Choroid plexus epithelial cell (primary cell): ENCODE results near the gene OAT.
A peak's percentile ranks its signal among the peaks of the same experiment; 100 is the strongest.

ENCODE experiments used
- DNase-seq: peaks from one replicate; pipeline ENCODE4 v3.0.0-alpha.2; 2010; ENCODE audit warnings: low read depth
- H3K4me3 ChIP-seq: 2 replicates; pipeline ENCODE4 v1.5.1; 2011; ENCODE audit warnings: low read depth, mild to moderate bottlenecking, control low read depth, low read length, moderate library complexity
- CTCF ChIP-seq: conservative IDR thresholded peaks from 2 replicates; pipeline ENCODE4 v1.5.1; 2011; ENCODE audit warnings: low read depth, mild to moderate bottlenecking, control low read depth, inconsistent platforms, low read length, moderate library complexity

OAT gene

DNA sequence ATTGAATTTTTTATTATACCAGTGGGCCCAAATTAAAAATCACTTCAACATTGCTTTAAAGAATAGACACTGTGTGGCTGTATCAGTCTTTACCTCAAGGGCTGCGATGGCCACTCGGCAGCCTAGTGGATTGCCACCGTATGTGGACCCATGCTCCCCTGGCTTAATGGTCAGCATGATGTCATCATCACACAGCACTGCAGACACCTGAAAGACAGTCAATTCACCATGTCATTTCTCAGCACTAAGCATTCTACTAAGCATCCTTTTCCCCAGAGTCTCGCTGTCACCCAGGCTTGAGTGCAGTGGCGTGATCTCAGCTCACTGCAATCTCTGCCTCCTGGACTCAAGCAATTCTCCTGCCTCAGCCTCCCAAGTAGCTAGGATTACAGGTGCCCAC, 17.1 kb downstream of the OAT start:
- TF ChIP-seq CTCF: no peak
- no peak for DNase-seq
- no peak overlapping the region for H3K4me3 ChIP-seq

GRCh38 chr10:124394583-124394982, 24.1 kb downstream of the OAT start:
- H3K4me3 ChIP-seq: no peak overlapping the region
- DNase-seq: no peak
- no peak for TF ChIP-seq CTCF

GRCh38 chr10:124392626-124393342, 25.9 kb downstream of the OAT start:
- TF ChIP-seq CTCF: no peak
- H3K4me3 ChIP-seq: no peak overlapping the region
- DNase-seq: no peak

- no peak for DNase-seq
- no peak overlapping the region for H3K4me3 ChIP-seq
- TF ChIP-seq CTCF: no peak
Observed at GRCh38 chr10:124390471-124391187, 28.1 kb downstream of the OAT start.

DNA sequence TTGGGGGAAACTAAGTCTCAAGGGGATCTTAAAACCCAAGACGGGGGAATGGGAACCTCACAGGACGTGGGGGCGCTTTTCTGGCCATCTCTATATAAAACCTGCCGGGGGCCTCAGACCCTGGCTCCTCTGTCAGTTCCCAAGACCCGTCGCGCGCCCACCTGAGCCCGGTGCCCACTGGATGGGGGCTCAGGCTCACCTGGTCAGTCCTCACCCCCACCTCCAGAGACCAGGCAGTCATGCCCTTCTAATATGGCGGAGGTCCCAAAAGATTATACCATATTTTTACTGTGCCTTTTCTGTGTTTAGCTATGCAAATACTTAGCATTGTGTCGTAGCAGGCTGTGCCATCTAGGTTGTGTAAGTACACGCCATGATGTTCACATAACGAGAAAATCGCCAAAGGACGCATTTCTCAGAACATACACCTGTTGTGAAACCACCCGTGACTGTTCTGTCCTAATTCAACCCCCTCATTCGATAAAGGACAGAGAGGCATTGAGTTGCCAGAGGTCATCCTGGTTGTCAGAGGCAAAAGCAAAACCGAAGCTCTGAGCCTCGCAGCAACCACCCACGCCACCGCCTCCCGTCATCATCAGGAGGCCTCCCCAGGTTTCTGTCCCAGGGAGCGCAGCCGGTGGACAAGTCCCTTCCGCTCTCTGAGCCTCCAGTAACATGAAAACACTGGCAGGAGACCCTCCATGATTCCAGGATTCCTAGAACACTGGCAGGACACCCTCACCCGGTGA, 28.9 kb downstream of the OAT start:
- no peak for TF ChIP-seq CTCF
- peak overlapping the region; percentile 11 for H3K4me3 ChIP-seq
- no peak for DNase-seq

DNA sequence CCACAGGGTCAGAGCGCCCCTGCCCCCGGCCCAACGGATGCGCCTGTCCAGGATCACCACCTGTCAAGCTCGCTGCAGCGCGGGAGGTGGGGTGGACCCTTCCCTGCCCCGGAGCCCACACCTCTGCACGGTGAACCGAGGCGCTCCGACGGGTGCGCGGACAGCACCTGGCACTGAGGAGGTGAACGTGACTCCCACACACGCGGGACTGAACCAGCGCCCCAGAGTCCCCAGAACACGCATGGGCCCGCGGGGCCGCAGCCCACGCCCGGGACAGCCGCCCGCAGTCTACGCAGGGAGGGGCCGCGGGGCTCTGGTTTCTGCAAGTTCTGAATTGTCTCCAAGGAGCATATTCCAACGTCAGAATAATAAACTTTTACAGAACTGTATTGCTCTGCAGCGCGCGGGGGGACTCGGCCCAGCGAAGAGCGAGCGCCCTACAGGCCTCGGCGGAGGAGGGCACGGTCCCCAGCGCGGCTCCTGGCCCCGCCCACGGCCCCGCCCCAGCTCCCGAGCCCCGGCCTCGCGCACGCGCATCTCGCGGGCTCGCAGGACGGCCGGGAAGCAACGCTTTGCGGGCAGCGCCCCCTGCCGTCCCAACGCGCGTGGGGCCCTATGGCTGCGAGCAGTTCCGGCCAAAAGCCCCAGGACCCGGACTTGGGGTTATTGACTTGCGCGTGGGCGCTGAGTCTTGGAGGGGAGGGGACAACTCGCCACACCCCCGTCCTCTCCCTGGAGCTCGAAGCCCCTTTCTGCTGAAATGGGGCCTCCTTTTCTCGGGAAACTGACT, 29.7 kb downstream of the OAT start:
- peak overlapping the region; percentile 48 for H3K4me3 ChIP-seq
- TF ChIP-seq CTCF: peak; percentile 78
- DNase-seq: peak; percentile 84
